ENCODE data around the gene YJEFN3.
A peak's percentile ranks its signal among the peaks of the same experiment; 100 is the strongest.

Gene YJEFN3

DNA sequence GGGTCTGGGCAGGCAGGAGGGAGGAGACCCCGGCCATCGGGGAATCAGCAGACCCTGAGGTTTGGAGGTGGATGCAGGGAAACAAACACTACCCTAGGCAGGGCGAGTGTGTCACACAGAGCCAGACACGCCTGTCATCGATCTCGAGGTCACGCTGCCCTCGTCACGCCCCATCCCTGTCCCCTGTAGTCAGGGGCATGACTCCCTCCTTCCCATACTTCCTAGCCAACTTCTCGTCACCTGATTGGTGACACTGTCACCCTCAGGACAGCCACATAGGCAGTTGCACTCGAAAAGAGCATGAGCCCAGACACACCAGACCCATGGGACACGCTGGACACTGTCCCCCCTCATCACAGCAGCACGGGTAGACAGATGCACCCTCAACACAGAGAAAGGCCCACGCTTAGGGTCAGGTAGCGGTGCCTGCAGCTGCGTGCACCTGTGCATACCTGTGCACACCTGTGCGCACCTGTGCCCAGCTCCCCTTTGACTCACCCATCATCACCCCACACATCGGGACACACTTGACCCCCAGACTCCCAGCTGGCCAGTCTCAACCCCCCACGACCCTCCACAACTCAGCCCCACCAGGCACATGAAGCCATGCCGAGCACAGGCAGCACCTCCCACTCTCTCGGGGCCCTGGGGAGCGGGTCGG, 21.2 kb downstream of the YJEFN3 start:
- no peak overlapping the region for H3K4me3 ChIP-seq (replicated peaks; ENCODE audit: low read depth, low read length)
- DNase-seq (ENCODE audit: extremely low read depth, low read depth) = no peak
- TF ChIP-seq, protein P1, sequence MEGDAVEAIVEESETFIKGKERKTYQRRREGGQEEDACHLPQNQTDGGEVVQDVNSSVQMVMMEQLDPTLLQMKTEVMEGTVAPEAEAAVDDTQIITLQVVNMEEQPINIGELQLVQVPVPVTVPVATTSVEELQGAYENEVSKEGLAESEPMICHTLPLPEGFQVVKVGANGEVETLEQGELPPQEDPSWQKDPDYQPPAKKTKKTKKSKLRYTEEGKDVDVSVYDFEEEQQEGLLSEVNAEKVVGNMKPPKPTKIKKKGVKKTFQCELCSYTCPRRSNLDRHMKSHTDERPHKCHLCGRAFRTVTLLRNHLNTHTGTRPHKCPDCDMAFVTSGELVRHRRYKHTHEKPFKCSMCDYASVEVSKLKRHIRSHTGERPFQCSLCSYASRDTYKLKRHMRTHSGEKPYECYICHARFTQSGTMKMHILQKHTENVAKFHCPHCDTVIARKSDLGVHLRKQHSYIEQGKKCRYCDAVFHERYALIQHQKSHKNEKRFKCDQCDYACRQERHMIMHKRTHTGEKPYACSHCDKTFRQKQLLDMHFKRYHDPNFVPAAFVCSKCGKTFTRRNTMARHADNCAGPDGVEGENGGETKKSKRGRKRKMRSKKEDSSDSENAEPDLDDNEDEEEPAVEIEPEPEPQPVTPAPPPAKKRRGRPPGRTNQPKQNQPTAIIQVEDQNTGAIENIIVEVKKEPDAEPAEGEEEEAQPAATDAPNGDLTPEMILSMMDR (IDR thresholded peaks at IDR 0.05; ENCODE audit: low read depth, low read length, missing control alignments) = no peak

DNA sequence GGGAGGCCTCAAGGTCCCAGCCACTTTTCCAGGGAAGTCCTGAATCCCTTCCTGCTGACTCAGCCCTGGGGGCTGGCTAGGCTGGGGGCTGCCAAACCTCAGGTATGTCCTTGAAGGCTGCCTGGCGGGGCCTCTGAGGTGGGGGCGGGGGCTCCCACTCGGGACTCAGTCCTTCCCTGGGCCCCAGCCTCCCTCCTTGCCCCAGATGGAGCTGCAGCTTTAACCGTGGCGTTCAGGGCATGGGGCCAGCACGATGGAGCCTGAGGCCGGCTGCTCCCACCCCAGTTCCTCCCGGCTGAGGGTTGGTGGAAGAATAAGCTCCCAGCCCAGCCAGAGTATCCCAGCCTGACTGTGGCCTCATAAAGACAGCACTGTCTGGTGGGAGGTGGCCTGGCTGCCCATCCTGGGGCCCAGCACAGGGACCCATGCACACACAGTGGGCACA, 21.8 kb downstream of the YJEFN3 start:
- TF ChIP-seq, protein P1 (IDR thresholded peaks at IDR 0.05; ENCODE audit: low read depth, low read length, missing control alignments) = no peak
- no peak for DNase-seq (ENCODE audit: extremely low read depth, low read depth)
- no peak overlapping the region for H3K4me3 ChIP-seq (replicated peaks; ENCODE audit: low read depth, low read length)

DNA sequence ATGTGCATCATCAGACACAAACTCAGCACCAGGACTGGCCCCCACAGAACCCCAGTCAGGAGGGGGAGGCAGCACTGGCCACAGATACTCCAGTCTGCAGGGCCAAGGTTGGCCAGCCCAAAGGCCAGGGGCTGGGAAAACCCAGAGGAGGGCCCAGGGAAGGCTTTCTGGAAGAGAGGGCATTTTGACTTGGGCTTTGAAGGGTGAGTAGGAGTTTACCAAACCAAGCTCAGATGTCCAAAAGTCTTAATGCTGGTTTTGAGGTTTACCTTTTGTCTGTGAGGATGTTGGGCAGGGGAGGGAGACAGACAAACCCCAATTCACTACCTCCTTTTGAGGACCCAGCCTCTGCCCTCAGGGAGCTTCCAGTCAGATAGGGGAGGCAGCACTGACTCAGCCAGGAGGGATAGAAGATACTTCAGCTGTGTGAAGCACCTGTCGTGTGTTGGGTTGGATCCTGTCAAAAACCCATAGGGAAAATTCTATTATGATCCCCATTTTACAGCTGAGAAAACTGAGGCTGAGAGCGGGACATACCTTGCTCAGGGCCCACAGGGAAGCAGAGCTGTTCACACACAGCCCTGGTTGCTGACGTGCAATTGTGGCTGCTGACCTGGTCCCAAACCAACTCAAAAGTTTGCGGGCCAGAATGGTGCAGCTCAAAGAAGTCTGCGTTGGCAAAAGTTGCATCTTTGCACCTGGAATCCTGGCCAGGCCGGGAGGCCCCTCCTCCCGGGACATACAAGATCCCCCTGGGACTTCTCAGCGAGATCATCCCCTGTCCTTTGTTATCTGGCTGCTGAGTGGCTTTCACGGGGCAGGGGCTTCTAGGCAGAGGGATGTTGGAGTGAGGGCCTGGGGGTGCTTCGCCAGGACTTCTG, 22.5 kb downstream of the YJEFN3 start:
- H3K4me3 ChIP-seq (replicated peaks; ENCODE audit: low read depth, low read length) = no peak overlapping the region
- TF ChIP-seq, protein P1 (IDR thresholded peaks at IDR 0.05; ENCODE audit: low read depth, low read length, missing control alignments) = no peak
- no peak for DNase-seq (ENCODE audit: extremely low read depth, low read depth)

DNA sequence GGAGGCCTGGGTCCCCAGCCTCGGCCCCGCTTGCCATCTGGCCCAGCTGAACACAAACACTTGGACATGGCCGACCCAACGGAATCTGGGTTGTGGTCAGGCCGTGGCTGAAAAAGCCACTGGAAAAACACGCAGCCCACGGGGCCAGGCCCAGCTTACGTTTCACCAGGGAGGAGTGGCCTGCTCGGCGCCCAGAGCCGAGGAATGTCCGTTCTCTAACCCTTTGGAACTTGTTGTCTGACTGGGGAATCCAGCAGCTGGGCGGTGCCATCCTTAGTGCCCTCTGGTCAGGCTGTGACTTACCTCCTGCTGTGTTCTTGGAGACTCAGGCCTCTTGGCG, 23.1 kb downstream of the YJEFN3 start:
- no peak overlapping the region for H3K4me3 ChIP-seq (replicated peaks; ENCODE audit: low read depth, low read length)
- TF ChIP-seq, protein P1 (IDR thresholded peaks at IDR 0.05; ENCODE audit: low read depth, low read length, missing control alignments) = no peak
- no peak for DNase-seq (ENCODE audit: extremely low read depth, low read depth)

DNA sequence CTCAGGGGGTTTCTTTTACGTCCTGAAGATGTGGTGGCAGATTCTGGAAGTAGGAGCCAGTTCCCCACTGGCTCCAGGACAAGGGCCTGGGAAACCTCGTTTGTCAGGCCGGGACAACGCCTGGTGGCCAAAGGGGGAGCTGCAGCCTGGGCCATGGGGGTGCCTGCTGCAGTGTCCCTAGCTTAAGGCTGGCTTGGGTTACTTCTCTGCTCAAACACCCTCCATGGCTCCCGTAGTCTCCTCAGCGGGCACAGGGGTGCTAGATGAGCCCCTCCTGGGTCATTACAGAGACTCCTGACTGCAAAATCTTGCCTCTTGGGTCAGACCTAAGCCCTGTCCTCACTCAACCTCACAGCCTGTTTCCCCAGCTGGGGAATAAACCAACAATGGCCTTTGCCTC, 24.1 kb downstream of the YJEFN3 start:
- TF ChIP-seq, protein P1 (IDR thresholded peaks at IDR 0.05; ENCODE audit: low read depth, low read length, missing control alignments) = peak; percentile 68
- no peak overlapping the region for H3K4me3 ChIP-seq (replicated peaks; ENCODE audit: low read depth, low read length)
- DNase-seq (ENCODE audit: extremely low read depth, low read depth) = no peak

DNA sequence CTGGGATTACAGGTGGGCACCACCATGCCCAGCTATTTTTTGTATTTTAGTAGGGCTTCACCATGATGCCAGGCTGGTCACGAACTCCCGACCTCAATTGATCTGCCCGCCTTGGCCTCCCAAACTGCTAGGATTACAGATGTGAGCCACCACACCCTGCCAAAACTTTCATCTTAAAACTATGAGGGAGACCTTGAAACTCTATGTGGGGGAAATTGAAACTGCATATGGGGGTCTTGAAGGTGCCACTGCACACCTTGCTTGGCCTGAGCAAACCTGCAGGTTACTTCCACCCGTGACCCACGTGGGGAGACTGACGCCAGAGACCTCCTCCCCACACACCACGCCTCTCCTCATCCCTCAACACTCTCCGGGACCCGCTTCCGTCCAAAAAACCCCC, 25.0 kb downstream of the YJEFN3 start:
- no peak for DNase-seq (ENCODE audit: extremely low read depth, low read depth)
- no peak overlapping the region for H3K4me3 ChIP-seq (replicated peaks; ENCODE audit: low read depth, low read length)
- TF ChIP-seq, protein P1 (IDR thresholded peaks at IDR 0.05; ENCODE audit: low read depth, low read length, missing control alignments) = no peak

All from HFF-Myc (cell line).